NCI-H187 treated with DMSO at 0.1 percent for 48 hours (cell line): ENCODE results near the gene XRCC5.
"Not testable (repeated sequence)": the region's sequence is repeated elsewhere in the genome, so short reads cannot be mapped to it uniquely, and the experiment has no call there.

Experiments used
- DNase-seq: peaks from one replicate; lab custom pipeline; 2025; lab: John Stamatoyannopoulos, UW

The XRCC5 gene

GRCh38 chr2:216201692-216202306 lies 92.7 kb downstream of the XRCC5 start:
- no peak for DNase-seq

GRCh38 chr2:216202626-216203250 lies 93.6 kb downstream of the XRCC5 start:
- no peak for DNase-seq

DNA sequence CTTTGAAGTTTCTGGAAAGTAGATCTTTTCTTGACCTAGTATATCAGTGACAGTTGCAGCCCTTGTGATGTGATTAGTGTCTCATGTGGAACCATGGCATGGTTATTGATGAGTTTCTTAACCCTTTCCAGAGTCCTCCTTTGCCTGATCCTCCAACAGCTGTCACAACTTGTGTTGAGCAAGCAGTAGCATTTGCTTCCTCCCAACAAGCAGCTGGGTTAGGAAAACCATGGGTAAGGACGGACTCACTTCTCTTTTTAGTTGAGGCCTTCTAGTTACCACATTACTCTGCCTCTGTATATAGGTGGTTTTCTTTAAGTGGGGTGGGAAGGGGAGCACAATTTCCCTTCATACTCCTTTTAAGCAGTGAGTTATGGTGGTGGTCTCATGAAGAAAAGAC lies 96.3 kb downstream of the XRCC5 start:
- DNase-seq: no peak

DNA sequence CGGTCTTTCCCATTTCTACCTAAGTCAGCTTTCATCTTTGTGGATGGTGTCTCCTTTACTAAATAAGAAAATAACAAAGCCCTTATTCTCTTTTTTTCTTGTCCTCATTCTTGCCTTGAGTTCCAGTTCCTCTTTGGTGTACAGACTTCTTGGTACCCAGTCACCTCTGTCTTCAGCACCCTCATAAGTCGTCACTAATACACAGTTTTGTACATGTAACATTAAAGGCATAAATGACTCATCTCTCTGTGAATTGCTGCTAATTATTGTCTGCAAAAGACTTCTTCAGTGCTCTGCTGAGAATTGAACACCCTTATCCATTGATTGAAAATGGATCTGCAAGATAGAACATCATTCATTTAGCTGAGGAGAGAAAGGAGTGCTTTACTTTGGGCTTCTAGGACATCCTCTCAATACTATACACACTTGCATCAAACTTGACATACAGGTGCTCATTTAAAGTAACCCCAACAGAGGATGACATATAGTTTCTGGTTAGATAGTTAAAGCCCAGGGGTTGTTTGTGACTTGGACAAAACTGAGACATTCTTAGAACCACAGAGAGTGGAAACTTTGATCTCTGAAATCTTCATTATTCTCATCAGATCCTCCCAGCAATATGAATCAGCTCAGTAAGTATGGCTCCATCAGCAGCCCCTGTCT lies 97.0 kb downstream of the XRCC5 start:
- DNase-seq: no peak

DNA sequence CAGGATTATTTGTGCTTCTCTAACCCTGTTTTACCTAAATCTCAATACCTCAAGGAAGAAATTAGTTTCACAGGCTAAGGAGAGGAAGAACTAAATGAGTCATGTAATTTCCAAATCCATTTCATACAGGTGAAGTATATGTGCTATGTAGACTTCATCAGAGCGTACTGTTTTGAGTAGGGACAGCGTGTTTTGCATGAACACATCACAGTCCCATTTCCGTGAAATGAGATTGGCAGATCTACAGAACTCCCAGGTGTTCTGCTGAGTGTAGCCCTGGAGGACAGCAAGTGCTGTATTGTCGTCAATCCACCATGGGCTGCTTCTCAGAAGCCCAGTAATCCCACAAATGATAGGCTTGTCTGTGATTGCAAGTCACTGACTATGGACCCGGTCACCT lies 97.7 kb downstream of the XRCC5 start:
- no peak for DNase-seq

GRCh38 chr2:216208661-216209060 lies 99.5 kb downstream of the XRCC5 start:
- DNase-seq: not testable (repeated sequence)

DNA sequence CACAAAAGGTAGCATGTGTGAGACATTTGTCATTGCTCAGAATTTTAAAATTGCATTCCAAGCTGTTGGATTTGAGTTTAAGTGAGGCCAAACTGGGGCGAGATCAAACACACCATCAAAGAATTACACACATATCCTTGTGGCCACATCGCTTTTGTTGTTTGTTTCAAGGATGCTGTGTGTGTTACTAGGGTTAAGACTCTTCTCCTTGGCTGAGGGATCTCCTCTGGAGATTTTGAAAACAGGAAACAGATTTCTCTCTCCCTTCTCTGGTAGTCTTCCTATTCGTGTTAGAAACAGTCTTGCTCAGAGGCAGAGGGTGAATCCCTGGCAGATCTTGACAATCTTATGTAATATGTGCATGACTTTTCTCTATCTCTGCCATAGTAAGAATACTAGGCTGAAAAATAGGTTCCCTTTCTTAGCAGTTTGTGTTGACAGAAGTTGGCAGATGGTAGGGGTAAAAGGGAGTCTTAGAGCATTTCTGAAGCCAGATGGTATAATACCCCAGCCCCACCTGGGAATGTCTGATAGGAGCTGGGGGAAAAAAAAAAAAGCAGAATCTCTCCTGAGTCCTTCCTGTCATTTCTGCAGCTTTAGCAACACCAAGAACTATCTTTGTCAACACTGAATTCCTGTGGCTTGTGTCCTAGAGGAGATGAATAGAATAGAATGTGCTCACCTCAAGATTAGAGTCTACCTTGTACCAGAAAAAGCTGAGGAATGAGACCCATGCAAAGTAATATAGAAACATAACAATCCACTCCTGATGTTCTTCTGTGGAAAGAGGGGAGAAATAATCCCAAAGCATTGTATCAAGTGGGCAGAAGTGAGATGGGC lies 101.8 kb downstream of the XRCC5 start:
- no peak for DNase-seq

GRCh38 chr2:216211614-216212145 lies 102.5 kb downstream of the XRCC5 start:
- no peak for DNase-seq

GRCh38 chr2:216214768-216215167 lies 105.6 kb downstream of the XRCC5 start:
- no peak for DNase-seq

GRCh38 chr2:216215658-216216390 lies 106.7 kb downstream of the XRCC5 start:
- no peak for DNase-seq

GRCh38 chr2:216216951-216217903 lies 108.1 kb downstream of the XRCC5 start:
- no peak for DNase-seq

- no peak for DNase-seq
These were observed 108.7 kb downstream of the XRCC5 start for GRCh38 chr2:216217904-216218260.

DNA sequence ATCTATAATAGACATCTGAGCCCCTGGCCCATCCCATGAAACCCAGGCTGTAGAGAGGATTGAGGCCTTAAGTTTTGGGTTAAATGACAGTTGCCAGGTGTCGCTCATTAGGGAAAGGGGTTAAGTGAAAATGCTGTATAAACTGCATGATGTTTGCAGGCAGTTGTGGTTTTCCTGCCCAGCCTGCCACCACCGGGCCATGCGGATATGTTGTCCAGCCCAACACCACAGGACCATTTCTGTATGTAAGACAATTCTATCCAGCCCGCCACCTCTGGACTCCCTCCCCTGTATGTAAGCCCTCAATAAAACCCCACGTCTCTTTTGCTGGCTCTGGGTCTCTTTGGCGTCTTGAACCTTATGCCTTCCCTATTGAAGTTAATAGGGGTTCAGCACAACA lies 110.7 kb downstream of the XRCC5 start:
- no peak for DNase-seq

- no peak for DNase-seq
These were observed 111.8 kb downstream of the XRCC5 start for GRCh38 chr2:216220976-216221375.

GRCh38 chr2:216221811-216222210 lies 112.7 kb downstream of the XRCC5 start:
- no peak for DNase-seq

- no peak for DNase-seq
These were observed 113.7 kb downstream of the XRCC5 start for GRCh38 chr2:216222650-216223352.

- DNase-seq: no peak
These were observed 115.2 kb downstream of the XRCC5 start for GRCh38 chr2:216224388-216224787.

- no peak for DNase-seq
These were observed 120.2 kb downstream of the XRCC5 start for GRCh38 chr2:216229277-216229914.

GRCh38 chr2:216231867-216232266 lies 122.7 kb downstream of the XRCC5 start:
- no peak for DNase-seq
